Measurements from ENCODE around the gene FHIT. TPM values are rescaled to one million over a fixed set of nuclear protein-coding genes. Genes with fewer than 3 reads are reported as not detected.

FHIT gene
- total RNA-seq, 1 donor from 2014 or later, result 10.2 TPM

DNA sequence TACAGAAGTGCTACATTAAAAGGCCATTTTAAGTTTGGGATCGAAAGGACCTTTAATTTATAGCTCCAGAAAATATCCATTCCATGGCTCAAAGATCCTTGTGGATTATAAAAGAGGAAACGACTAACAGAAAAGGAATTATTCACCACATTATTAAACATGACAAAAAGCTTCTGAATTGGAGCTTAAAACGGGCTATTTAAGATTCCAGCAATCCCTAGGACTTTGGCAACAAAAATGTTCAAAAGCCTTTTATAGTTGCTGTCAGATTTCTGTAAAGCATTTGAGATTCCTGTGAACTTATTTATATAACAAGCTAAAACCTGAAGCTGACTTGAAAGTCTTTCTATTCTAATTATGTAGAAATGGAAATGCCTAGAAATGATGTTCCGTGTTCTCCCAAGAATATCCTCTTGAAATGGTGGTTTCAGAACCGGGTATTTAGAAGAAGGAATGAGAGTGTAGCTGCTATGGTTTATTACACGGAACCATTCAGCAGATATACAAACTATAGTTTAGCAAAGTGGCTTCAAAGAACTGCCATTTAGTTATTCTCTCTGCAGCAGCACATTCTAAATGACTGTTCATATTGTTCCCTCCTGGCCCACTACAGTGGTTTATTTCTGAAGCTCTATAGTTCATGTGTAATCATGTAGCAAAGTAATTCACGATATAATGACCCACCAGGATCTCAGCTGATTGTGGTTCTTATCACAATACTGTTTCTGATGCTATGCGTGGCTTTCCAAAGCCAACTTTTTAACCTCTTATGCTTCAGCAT is 961.7 kb downstream of the FHIT start:
- ATAC-seq, result no peak

DNA sequence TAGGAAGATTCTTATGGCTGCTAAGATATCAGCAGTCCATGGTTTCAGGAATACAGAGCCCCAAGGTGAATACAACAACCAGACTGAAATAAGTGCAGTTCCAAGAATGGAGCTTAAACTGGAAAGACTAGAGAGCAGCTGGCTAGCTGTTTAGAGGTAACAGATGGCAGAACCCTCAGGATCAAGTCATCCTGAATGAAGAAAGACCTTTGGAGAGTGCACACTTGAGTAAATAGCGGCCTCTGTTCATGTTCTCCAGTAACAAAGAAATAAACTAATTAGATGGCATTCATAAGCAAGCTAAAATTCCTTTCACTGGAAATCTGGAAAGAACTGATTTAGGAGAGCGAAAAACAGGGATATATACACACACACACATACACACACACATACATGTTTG is 968.4 kb downstream of the FHIT start:
- ATAC-seq, result no peak

More for the DNA sequence above, 961.7 kb downstream of the FHIT start:
- no peak for DNase-seq (ENCODE audit: low spot score)
- intact Hi-C loops (cut with DNase I), result no loop called here

DNA sequence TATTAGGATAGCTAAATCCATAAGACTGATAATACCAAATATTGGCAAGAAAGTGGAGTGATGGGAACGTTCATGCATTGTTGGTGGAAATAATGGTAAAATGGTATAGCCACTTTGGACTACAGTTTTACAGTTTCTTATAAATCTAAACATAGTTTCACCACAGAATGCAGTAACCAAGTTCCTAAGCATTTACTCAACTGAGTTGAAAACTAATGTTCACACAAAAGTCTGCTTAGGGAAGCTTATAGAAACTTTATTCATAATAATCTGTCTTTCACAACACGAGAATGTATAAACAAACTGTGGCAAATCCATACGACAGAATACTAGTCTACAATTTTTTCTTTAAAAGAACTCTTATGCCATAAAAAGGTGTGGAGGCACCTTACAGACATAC is 969.3 kb downstream of the FHIT start:
- intact Hi-C loops (cut with DNase I), result no loop called here
- no peak for DNase-seq (ENCODE audit: low spot score)
- ATAC-seq, result no peak

More for the DNA sequence above, 968.4 kb downstream of the FHIT start:
- intact Hi-C loops (cut with DNase I), result no loop called here
- DNase-seq (ENCODE audit: low spot score), result no peak

DNA sequence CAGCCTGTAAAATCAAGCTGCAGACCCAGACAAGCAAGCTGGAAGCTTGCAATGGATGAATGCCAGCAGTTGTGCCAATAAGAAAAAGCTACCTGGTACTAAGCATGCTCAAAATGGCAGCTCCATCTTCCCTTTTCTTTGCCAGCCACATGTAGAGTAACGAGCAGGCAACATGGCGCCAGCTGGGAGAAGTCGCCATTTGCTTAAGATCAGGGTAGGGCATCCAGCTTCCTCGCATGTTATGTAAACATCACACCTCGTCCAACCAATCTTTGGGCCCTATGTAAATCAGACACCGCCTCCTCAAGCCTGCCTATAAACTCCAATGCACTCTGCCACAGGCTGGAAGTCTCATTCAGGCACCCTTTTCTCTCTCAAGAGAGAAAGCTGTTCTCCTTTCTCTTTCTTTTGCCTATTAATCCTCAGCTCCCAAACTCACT is 973.9 kb downstream of the FHIT start:
- DNase-seq (ENCODE audit: low spot score) (no peak), ATAC-seq (no peak)
- intact Hi-C loops (cut with DNase I), result no loop called here

DNA sequence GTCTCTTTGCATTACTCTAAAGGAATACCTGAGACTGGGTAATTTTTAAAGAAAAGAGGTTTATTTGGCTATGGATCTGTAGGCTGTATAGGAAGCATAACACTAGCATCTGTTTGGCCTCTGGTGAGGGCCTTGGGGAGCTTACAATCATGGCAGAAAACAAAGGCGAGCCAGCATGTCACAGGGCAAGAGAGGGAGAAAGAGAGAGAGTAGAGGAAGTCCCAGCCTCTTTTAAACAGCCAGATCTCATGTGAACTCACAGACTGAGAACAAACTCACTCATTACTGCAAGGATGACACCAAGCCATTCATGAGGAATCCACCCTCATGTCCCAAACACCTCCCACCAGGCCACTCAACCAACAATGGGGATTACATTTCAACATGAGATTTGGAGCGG is 974.6 kb downstream of the FHIT start:
- DNase-seq (ENCODE audit: low spot score) (no peak), ATAC-seq (no peak)
- intact Hi-C loops (cut with DNase I), result no loop called here

DNA sequence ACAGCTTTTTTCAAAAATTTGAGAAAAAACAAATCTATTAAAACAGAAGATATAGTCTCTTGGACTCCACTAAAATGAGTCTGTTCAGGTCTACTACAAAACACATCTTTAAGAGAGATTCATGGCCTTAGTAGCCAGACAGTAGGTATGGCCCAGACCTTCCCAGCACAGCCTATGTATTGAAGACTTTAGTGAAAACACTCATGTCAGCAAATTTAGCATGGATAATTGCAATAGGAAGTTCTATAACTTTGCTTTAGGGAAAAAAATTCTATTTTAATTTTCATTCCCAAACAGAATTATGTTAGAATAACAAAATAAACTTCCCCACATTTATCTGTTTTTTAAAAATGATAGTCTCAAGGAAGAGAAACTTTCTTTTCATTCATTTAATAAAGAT is 976.6 kb downstream of the FHIT start:
- ATAC-seq (no peak), DNase-seq (ENCODE audit: low spot score) (no peak)
- intact Hi-C loops (cut with DNase I), result no loop called here

DNA sequence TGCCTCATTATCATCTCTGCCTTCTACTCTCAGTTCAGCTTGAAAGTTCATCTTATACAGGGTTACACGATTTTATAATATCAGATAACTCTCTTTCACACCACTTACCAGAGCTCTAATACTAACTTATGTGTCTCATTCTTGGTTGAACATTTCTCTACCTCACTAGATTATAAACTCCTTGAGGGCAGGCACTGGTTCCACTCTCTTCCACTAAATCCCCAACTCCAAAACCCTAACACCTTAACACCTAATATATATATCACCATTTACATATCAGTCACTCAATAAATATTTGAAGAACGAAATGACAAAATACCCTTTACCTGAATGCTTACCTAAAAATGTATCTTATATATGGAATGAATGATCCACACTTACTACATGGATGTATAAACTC is 977.2 kb downstream of the FHIT start:
- intact Hi-C loops (cut with DNase I), result no loop called here
- no peak for ATAC-seq

DNA sequence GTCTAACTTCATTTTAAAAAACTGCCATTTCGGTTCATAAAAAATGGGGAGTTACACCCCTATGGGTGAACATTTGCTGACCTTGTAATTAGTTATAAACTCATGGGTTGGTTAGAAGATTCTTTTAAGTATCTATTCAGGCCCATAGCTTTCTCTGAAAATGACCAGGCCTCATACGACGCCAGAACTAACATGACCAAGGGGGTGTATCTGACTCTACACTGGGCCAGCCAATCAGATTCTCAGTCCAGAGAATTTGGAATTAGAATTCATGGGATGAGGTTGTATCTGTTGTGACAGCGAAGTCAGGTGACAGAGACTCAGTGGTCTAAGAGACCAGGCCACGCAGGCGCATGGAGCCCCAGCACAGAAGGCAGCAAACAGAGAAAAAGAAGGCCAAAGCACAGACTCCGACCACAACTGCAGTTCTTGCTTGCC is 981.4 kb downstream of the FHIT start:
- ATAC-seq (no peak), DNase-seq (ENCODE audit: low spot score) (no peak)
- intact Hi-C loops (cut with DNase I), result no loop called here

More for the DNA sequence above, 977.2 kb downstream of the FHIT start:
- DNase-seq (ENCODE audit: low spot score), result no peak

DNA sequence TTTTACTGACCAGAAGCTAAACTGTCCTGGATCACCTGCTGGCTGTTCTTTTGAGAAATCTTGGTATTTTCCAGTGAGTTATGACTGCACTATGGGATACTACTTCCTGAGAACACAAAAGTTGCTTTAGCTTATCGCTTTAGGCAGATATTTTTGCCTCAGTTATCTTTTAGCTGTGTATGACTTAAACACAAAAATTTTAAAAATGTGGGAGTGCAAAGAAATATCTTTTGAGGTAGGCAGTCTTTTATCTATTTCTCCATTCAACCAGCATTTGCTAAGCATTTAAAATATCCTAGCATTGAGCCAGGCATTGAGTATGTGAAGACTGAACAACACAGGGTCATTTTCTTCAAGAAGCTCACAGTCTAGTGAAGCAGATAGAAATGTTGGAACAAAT is 981.9 kb downstream of the FHIT start:
- ATAC-seq (no peak), DNase-seq (ENCODE audit: low spot score) (no peak)
- intact Hi-C loops (cut with DNase I), result no loop called here

DNA sequence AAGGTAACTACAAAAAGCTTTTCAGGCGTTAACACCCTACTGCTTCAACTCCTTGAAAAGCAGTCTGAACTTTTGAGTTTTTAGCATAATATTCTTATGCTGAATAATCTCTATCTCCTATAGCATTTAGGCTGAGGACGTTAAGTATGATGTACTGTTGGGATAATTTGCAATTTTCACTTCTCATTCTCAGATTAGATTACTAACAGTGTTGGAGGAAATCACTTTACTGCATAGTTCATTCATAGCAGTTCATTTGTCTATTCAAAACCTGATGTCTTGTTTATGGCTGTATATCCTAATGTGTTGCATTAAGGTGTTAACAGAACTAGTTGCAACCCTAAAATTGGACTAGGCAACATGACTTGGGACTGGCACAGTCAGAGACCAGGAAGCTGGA is 983.1 kb downstream of the FHIT start:
- intact Hi-C loops (cut with DNase I), result no loop called here
- ATAC-seq, result no peak
- no peak for DNase-seq (ENCODE audit: low spot score)

DNA sequence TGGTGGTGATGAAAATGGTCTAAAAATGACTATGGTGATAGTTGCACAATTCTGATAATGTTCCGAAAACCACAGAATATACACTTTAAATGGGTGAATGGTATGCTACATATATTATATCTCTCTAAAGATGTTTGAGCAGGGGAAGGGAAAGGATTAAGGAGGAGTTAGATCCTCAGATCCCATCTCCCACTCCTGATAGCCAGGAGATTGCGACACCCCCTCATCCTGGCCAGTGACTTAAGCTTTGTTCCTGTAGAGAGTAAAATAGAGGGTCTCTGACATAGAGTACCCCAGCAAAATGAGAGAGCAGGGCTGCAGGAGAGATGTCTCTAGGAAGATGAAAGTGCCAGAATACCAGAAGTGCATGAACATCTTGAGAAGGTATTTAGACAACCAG is 984.8 kb downstream of the FHIT start:
- DNase-seq (ENCODE audit: low spot score) (no peak), ATAC-seq (no peak)
- intact Hi-C loops (cut with DNase I), result no loop called here

DNA sequence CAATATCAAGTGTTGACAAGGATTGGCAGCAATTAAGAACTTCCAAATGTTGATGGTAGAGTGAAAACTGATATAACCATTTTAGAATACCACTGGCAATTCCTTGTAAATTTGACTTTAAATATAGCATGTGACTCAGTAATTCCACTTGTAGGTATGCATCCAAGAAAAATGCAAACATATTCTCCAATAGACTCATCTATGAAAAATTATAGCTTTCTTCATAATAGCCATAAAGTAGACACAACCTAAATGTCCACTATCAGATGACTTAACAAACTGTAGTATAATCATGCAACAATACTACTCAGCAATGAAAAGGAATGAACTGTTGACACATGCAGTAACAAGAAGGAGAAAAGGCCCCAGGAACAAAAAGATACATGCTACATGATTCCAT is 988.1 kb downstream of the FHIT start:
- no peak for DNase-seq (ENCODE audit: low spot score)
- ATAC-seq, result no peak
- intact Hi-C loops (cut with DNase I), result no loop called here

DNA sequence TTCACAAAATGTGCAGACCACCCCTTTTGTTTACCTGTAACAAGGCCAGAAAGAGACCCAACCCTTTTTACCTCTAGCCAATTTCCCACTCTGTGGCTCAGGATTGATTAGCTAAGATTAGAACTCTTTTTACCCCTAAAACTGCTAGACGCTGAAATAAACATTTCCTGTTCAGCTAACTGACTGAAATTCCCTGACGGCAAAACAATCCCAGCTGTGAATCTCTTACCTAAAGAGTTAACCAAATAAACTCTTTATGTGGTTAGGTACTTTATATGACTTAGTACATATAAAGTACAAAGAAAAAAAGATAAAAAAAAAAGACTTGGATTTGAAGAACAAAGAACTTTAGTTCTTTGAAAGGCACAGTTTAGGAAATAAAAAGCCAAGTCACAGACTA is 988.7 kb downstream of the FHIT start:
- intact Hi-C loops (cut with DNase I), result no loop called here
- no peak for DNase-seq (ENCODE audit: low spot score)
- no peak for ATAC-seq

DNA sequence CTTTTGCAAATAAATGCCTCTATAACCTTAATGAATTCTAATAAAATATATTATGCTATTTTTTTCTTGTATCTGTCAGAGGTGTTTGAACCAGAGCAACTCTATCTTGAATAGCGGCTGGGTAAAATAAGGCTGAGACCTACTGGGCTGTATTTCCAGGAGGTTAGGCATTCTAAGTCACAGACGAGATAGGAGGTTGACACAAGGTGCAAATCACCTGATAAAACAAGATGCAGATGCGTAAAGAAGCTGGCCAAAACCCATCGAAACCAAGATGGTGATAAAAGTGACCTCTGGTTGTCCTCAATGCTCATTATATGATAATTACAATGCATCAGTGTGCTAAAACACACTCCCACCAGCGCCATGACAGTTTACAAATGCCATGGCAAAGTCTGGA is 990.7 kb downstream of the FHIT start:
- ATAC-seq (no peak), DNase-seq (ENCODE audit: low spot score) (no peak)
- intact Hi-C loops (cut with DNase I), result no loop called here

DNA sequence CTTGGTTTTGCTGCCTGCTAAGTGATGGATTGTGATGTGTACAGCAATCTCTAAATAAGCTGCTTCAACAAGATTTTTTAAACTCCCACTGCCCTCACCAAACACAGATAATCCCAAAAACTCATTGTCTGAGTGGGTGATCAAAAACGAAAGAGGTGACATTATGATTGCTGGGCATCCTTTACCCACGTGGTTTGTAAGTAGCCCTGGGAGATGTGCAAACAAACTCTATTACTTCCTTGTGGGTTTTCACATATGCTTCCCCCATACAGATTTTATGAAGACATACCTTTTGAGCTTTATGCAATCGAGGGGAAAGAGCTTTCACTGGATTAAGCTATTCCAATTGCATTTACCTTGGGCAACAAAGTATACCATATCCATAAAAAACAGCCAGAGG is 1000.4 kb downstream of the FHIT start:
- no peak for DNase-seq (ENCODE audit: low spot score)
- no peak for ATAC-seq
- intact Hi-C loops (cut with DNase I), result no loop called here

DNA sequence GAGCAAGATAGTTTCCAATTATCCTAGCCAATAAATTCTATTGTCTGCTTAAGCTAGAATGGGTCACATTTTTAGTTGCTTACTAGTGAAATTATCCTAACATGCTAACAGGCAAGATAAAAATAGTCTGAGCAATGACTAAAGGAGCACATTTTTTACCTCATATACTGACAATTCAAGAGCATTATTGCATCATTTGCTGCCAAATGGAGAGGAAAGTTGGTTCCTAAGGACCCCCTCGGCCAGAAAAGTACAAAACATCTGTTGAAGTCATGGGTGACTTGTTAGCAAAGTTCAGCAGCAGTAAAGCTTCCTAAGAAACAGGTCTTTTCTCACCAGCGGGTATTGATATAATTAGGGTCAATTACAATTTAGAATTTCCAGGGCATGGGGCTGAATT is 1001.0 kb downstream of the FHIT start:
- intact Hi-C loops (cut with DNase I), result no loop called here
- ATAC-seq (no peak), DNase-seq (ENCODE audit: low spot score) (no peak)

DNA sequence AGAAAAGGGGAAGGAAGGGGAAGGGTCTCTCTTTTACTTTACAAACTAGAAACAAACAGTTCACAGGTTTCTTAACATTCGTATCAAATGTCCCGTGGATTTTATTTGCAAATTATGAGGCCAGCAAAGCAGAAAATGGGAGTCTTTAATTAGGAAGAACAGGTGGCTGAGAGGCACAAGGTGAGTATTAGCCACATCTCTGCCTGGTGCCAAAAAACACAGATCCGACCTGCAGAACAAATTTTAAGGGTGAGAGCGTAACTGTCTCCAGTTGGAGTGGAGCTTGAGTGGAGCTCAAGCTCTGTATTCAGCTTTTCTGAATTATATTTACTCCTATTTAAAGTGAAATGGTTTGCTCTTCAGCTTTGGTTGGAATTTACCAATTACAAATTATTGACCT is 1004.9 kb downstream of the FHIT start:
- intact Hi-C loops (cut with DNase I), result no loop called here
- DNase-seq (ENCODE audit: low spot score), result no peak
- no peak for ATAC-seq

DNA sequence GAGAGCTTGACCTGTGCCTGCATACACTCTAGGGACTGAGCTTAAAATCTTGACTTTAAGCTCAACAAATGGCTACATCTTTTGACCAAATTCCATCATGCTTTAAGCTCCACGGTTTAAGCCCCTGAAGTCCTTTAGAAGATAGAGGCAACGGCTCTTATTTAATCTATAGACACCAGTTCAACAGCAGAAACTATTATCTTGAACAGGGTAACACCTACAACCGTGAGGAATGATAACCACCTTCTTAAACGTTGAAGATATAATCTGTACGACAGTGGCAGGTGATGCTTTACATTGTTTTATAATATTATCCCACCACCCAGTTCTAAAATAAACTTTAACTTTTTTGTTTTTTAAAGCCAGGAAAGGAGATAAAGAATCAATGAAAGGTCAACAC is 1007.8 kb downstream of the FHIT start:
- intact Hi-C loops (cut with DNase I), result no loop called here
- ATAC-seq (no peak), DNase-seq (ENCODE audit: low spot score) (no peak)

DNA sequence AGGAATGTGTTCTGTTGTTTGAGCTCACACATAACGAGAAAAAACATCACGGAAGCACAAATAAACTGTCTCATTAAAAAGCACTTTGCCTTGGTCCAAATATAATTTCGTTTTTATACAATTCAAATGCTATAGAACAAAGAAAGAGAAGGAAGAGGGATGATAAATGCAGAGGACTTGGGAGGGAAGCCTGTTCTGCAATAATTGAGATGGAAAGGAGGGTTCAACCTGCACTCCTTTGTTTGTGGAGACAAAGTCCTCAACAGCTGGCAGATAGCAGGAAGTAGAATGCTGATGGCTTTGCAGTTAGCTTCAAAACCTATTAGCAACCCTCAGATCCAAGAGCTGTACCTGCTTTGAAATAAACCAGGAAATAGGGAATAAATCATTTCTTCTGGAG is 1010.8 kb downstream of the FHIT start:
- no peak for DNase-seq (ENCODE audit: low spot score)
- intact Hi-C loops (cut with DNase I), result no loop called here
- ATAC-seq, result no peak

DNA sequence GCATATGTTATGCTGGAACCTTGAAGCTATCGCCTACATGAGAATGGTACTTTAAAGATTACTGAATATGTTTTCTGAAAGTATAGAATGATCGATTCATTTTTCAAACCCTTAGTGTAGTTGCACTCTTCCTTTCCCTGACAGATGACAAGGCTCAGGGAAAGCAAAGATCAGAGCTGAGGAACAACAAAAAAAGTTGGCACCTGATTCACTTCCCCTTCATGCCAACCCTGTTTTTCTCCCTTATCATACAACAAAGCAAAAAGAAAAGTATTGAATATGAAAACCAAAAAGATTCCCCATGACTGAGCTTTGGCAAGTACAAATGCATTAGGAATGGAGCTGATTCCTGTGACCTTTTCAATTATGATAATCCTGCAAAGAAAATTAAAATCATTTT is 1012.7 kb downstream of the FHIT start:
- intact Hi-C loops (cut with DNase I), result no loop called here
- DNase-seq (ENCODE audit: low spot score) (no peak), ATAC-seq (no peak)

DNA sequence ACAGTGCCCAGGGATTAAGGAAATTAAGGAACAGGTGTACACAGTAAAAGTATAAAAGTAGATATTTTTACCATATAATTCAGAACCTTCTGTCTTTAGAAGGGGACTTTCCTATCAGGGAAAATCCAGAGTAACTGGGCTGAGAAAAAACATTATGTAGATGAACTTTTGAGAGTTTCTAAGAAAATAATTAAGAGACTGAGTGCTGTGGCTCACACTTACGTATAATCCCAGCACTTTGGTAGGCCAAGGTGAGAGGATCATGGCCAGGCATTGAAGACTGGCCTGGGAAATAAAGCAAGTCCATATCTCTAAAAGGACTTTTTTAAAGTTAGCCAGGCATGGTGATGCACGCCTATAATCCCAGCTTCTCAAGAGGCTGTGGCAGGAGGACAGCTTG is 1021.8 kb downstream of the FHIT start:
- ATAC-seq (no peak), DNase-seq (ENCODE audit: low spot score) (no peak)
- intact Hi-C loops (cut with DNase I), result no loop called here

Data from sciatic nerve (tissue), 2 donors.